Activated T-cell treated with anti-CD3 and anti-CD28 coated beads, Interleukin-2, amount 50 U/mL, for 72 hours (primary cell): Measurements from ENCODE around the gene ANXA4. TPM values are rescaled to one million over a fixed set of nuclear protein-coding genes. Genes with fewer than 3 reads are reported as not detected.
"Not testable (repeated sequence)": the region's sequence is repeated elsewhere in the genome, so short reads cannot be mapped to it uniquely, and the experiment has no call there.

Experiments
- ATAC-seq, 2 donors: fragments of 150-1000 bp; cut with Tn5 transposase; replicated peaks in 1 of 2; 2 replicates each; pipeline ENCODE4 v1.10.0; 2021; ENCODE audit warnings: moderate library complexity in 2 of 2, mild to moderate bottlenecking in 1 of 2
- DNase-seq, 2 donors: peaks; one replicate each; pipeline ENCODE4 v3.0.0; 2021 to 2022; ENCODE audit warnings: mixed read lengths in 1 of 2
- H3K27ac Mint-ChIP-seq: one replicate; pipeline ENCODE4 v1.8.0; 2022; ENCODE audit warnings: mild to moderate bottlenecking, moderate library complexity, mixed read lengths
- H3K27me3 Mint-ChIP-seq: one replicate; pipeline ENCODE4 v1.8.0; 2022; ENCODE audit warnings: low read depth, mixed read lengths
- H3K36me3 Mint-ChIP-seq, 2 donors: one replicate each; pipeline ENCODE4 v1.8.0; 2022; ENCODE audit warnings: mixed read lengths in 2 of 2, mild to moderate bottlenecking in 1 of 2; ENCODE audit not compliant: insufficient read depth in 2 of 2
- H3K4me1 Mint-ChIP-seq: one replicate; pipeline ENCODE4 v1.8.0; 2022; ENCODE audit warnings: low read depth, mixed read lengths
- H3K4me3 Mint-ChIP-seq, 2 donors: one replicate each; pipeline ENCODE4 v1.8.0; 2022; ENCODE audit warnings: mild to moderate bottlenecking in 2 of 2, mixed read lengths in 2 of 2, moderate library complexity in 2 of 2
- H3K9me3 Mint-ChIP-seq, 2 donors: one replicate each; pipeline ENCODE4 v1.8.0; 2022; ENCODE audit warnings: mixed read lengths in 2 of 2
- total RNA-seq, 2 donors: library from RNA; stranded (reverse); gene quantifications; one replicate each; pipeline ENCODE4 v1.2.3, GENCODE V29; 2022

Gene ANXA4
- total RNA-seq, 2 donors from 2014 or later, result 25.3 to 30.2 TPM

GRCh38 chr2:69745035-69745434, 3.1 kb downstream of the ANXA4 start:
- H3K9me3 Mint-ChIP-seq, result no peaks in the 10 kb centered on the region
- no peak overlapping the region for H3K4me3 Mint-ChIP-seq
- ATAC-seq (no peak), DNase-seq (no peak)
- H3K36me3 Mint-ChIP-seq, result peaks cover 0 to 4% of the 10 kb centered on the region in 2 donors
- H3K27ac Mint-ChIP-seq, result no peak overlapping the region
- H3K4me1 Mint-ChIP-seq, result peaks cover 22% of the 10 kb centered on the region
- H3K27me3 Mint-ChIP-seq, result peaks cover 9% of the 10 kb centered on the region

GRCh38 chr2:69750246-69750645, 8.3 kb downstream of the ANXA4 start:
- Mint-ChIP-seq H3K27ac (no peak overlapping the region), H3K4me1 (no peaks in the 10 kb centered on the region), H3K9me3 (no peaks in the 10 kb centered on the region), H3K4me3 (no peak overlapping the region), H3K27me3 (no peaks in the 10 kb centered on the region), H3K36me3 (no peaks in the 10 kb centered on the region)
- ATAC-seq, result no peak
- no peak for DNase-seq

GRCh38 chr2:69753659-69754363, 11.9 kb downstream of the ANXA4 start:
- Mint-ChIP-seq H3K27ac (no peak overlapping the region), H3K4me3 (no peak overlapping the region), H3K4me1 (peaks cover 9% of the 10 kb centered on the region), H3K9me3 (no peaks in the 10 kb centered on the region), H3K36me3 (no peaks in the 10 kb centered on the region), H3K27me3 (no peaks in the 10 kb centered on the region)
- no peak for DNase-seq
- no peak for ATAC-seq

- no peaks in the 10 kb centered on the region for H3K27me3 Mint-ChIP-seq
- H3K27ac Mint-ChIP-seq, result peak overlapping the region; percentile 84
- DNase-seq, result no peak
- peaks cover 9% of the 10 kb centered on the region for H3K4me1 Mint-ChIP-seq
- ATAC-seq, result no peak
- H3K9me3 Mint-ChIP-seq, result no peaks in the 10 kb centered on the region
- no peaks in the 10 kb centered on the region for H3K36me3 Mint-ChIP-seq
- H3K4me3 Mint-ChIP-seq, result peak overlapping the region in 1 of 2 donors; percentile 69
Observed at GRCh38 chr2:69754633-69755032, 12.7 kb downstream of the ANXA4 start.

GRCh38 chr2:69755862-69756467, 14.0 kb downstream of the ANXA4 start:
- Mint-ChIP-seq H3K4me3 (peak overlapping the region in 1 of 2 donors; percentile 29), H3K36me3 (no peaks in the 10 kb centered on the region), H3K9me3 (no peaks in the 10 kb centered on the region), H3K27me3 (no peaks in the 10 kb centered on the region), H3K4me1 (peaks cover 9% of the 10 kb centered on the region), H3K27ac (peak overlapping the region; percentile 33)
- DNase-seq (peak in 1 of 2 donors; percentile 12), ATAC-seq (peak; percentile 60 to 67)

GRCh38 chr2:69762025-69762424, 20.1 kb downstream of the ANXA4 start:
- Mint-ChIP-seq H3K27me3 (no peaks in the 10 kb centered on the region), H3K36me3 (no peaks in the 10 kb centered on the region), H3K27ac (no peak overlapping the region), H3K4me1 (peaks cover 26% of the 10 kb centered on the region), H3K4me3 (no peak overlapping the region), H3K9me3 (no peaks in the 10 kb centered on the region)
- ATAC-seq (no peak), DNase-seq (no peak)

GRCh38 chr2:69762513-69763494, 20.9 kb downstream of the ANXA4 start:
- no peaks in the 10 kb centered on the region for H3K9me3 Mint-ChIP-seq
- H3K36me3 Mint-ChIP-seq, result no peaks in the 10 kb centered on the region
- no peak overlapping the region for H3K4me3 Mint-ChIP-seq
- DNase-seq (no peak), ATAC-seq (no peak)
- no peaks in the 10 kb centered on the region for H3K27me3 Mint-ChIP-seq
- H3K27ac Mint-ChIP-seq, result no peak overlapping the region
- H3K4me1 Mint-ChIP-seq, result peaks cover 30% of the 10 kb centered on the region

- not testable (repeated sequence) for H3K4me3 Mint-ChIP-seq, H3K9me3 Mint-ChIP-seq, DNase-seq, ATAC-seq, H3K36me3 Mint-ChIP-seq, H3K27me3 Mint-ChIP-seq
- peak overlapping the region; percentile 10 for H3K27ac Mint-ChIP-seq
- peaks cover 30% of the 10 kb centered on the region for H3K4me1 Mint-ChIP-seq
Observed at GRCh38 chr2:69763831-69764230, 21.9 kb downstream of the ANXA4 start.

GRCh38 chr2:69764286-69765095, 22.6 kb downstream of the ANXA4 start:
- Mint-ChIP-seq H3K27me3 (no peaks in the 10 kb centered on the region), H3K27ac (peak overlapping the region; percentile 14), H3K4me3 (peak overlapping the region; percentile 34 to 39), H3K4me1 (peaks cover 35% of the 10 kb centered on the region), H3K36me3 (no peaks in the 10 kb centered on the region), H3K9me3 (no peaks in the 10 kb centered on the region)
- peak; percentile 63 to 76 for ATAC-seq
- no peak for DNase-seq

GRCh38 chr2:69765096-69765380, 23.1 kb downstream of the ANXA4 start:
- ATAC-seq, result no peak
- no peaks in the 10 kb centered on the region for H3K27me3 Mint-ChIP-seq
- peaks cover 41% of the 10 kb centered on the region for H3K4me1 Mint-ChIP-seq
- H3K9me3 Mint-ChIP-seq, result no peaks in the 10 kb centered on the region
- no peak for DNase-seq
- no peak overlapping the region for H3K27ac Mint-ChIP-seq
- no peaks in the 10 kb centered on the region for H3K36me3 Mint-ChIP-seq
- H3K4me3 Mint-ChIP-seq, result peak overlapping the region in 1 of 2 donors; percentile 34

GRCh38 chr2:69766014-69766413, 24.1 kb downstream of the ANXA4 start:
- no peaks in the 10 kb centered on the region for H3K27me3 Mint-ChIP-seq
- H3K4me1 Mint-ChIP-seq, result peaks cover 48% of the 10 kb centered on the region
- H3K4me3 Mint-ChIP-seq, result no peak overlapping the region
- no peaks in the 10 kb centered on the region for H3K36me3 Mint-ChIP-seq
- ATAC-seq (no peak), DNase-seq (no peak)
- no peak overlapping the region for H3K27ac Mint-ChIP-seq
- no peaks in the 10 kb centered on the region for H3K9me3 Mint-ChIP-seq

- no peak overlapping the region for H3K4me3 Mint-ChIP-seq
- H3K27me3 Mint-ChIP-seq, result no peaks in the 10 kb centered on the region
- peaks cover 57% of the 10 kb centered on the region for H3K4me1 Mint-ChIP-seq
- DNase-seq (no peak), ATAC-seq (no peak)
- H3K36me3 Mint-ChIP-seq, result no peaks in the 10 kb centered on the region
- H3K9me3 Mint-ChIP-seq, result no peaks in the 10 kb centered on the region
- no peak overlapping the region for H3K27ac Mint-ChIP-seq
Observed at GRCh38 chr2:69767034-69767433, 25.1 kb downstream of the ANXA4 start.
